ENCODE data around the gene PRKCH.

DNA sequence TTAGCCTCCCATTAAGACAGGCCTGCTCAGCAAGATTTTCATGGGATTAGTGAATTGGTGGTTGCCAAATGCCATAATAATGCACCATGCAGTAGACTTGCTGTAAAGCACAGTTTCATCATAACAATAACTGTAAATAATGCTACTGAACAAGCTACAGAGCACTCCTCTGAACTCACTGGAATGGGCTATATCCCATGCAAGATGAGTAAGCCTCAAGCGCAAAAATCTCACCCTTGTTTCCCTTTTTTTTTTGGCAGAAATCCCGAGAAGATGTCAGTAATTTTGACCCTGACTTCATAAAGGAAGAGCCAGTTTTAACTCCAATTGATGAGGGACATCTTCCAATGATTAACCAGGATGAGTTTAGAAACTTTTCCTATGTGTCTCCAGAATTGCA, 228.0 kb downstream of the PRKCH start:
- TF ChIP-seq EZH2 (IDR thresholded peaks at IDR 0.05; ENCODE audit: low read length, unreplicated experiment), result no peak
- TF ChIP-seq, protein P1, sequence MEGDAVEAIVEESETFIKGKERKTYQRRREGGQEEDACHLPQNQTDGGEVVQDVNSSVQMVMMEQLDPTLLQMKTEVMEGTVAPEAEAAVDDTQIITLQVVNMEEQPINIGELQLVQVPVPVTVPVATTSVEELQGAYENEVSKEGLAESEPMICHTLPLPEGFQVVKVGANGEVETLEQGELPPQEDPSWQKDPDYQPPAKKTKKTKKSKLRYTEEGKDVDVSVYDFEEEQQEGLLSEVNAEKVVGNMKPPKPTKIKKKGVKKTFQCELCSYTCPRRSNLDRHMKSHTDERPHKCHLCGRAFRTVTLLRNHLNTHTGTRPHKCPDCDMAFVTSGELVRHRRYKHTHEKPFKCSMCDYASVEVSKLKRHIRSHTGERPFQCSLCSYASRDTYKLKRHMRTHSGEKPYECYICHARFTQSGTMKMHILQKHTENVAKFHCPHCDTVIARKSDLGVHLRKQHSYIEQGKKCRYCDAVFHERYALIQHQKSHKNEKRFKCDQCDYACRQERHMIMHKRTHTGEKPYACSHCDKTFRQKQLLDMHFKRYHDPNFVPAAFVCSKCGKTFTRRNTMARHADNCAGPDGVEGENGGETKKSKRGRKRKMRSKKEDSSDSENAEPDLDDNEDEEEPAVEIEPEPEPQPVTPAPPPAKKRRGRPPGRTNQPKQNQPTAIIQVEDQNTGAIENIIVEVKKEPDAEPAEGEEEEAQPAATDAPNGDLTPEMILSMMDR (conservative IDR thresholded peaks at IDR 0.05; ENCODE audit: low read depth, low read length), result no peak
